ENCODE measurements around the gene FAM229B.

Gene FAM229B

GRCh38 chr6:112113918-112114317, 26.5 kb downstream of the FAM229B start:
- Histone ChIP-seq H3K27me3 (ENCODE audit: insufficient read depth, low read length) (no peaks in the 10 kb centered on the region), H3K4me3 (ENCODE audit: low read length) (no peak overlapping the region), H3K36me3 (ENCODE audit: insufficient read depth, low read length) (no peaks in the 10 kb centered on the region), H3K9me3 (ENCODE audit: insufficient read depth, low read depth, low read length) (no peaks in the 10 kb centered on the region), H3K27ac (ENCODE audit: low read depth, low read length) (no peak overlapping the region), H3K4me1 (ENCODE audit: insufficient read depth, low read length) (peaks cover 3% of the 10 kb centered on the region; the same call in 1 of the 2 replicates), H3K9ac (ENCODE audit: low read depth, low read length) (no peak overlapping the region)

GRCh38 chr6:112114577-112115223, 27.3 kb downstream of the FAM229B start:
- Histone ChIP-seq H3K27me3 (ENCODE audit: insufficient read depth, low read length) (no peaks in the 10 kb centered on the region), H3K9ac (ENCODE audit: low read depth, low read length) (no peak overlapping the region), H3K36me3 (ENCODE audit: insufficient read depth, low read length) (no peaks in the 10 kb centered on the region), H3K9me3 (ENCODE audit: insufficient read depth, low read depth, low read length) (no peaks in the 10 kb centered on the region), H3K4me1 (ENCODE audit: insufficient read depth, low read length) (no peaks in the 10 kb centered on the region), H3K27ac (ENCODE audit: low read depth, low read length) (no peak overlapping the region), H3K4me3 (ENCODE audit: low read length) (no peak overlapping the region)
- no CpG with 5 or more reads among the region's 3 CpGs for WGBS

GRCh38 chr6:112116221-112116620, 28.8 kb downstream of the FAM229B start:
- no peaks in the 10 kb centered on the region for H3K9me3 ChIP-seq (ENCODE audit: insufficient read depth, low read depth, low read length)
- no peak overlapping the region for H3K27ac ChIP-seq (ENCODE audit: low read depth, low read length)
- no peaks in the 10 kb centered on the region for H3K36me3 ChIP-seq (ENCODE audit: insufficient read depth, low read length)
- H3K4me1 ChIP-seq (ENCODE audit: insufficient read depth, low read length), result no peaks in the 10 kb centered on the region
- no peak overlapping the region for H3K4me3 ChIP-seq (ENCODE audit: low read length)
- H3K27me3 ChIP-seq (ENCODE audit: insufficient read depth, low read length), result no peaks in the 10 kb centered on the region
- WGBS, result no CpG with 5 or more reads among the region's 1 CpG
- no peak overlapping the region for H3K9ac ChIP-seq (ENCODE audit: low read depth, low read length)

GRCh38 chr6:112117554-112117953, 30.2 kb downstream of the FAM229B start:
- Histone ChIP-seq H3K27me3 (ENCODE audit: insufficient read depth, low read length) (no peaks in the 10 kb centered on the region), H3K4me1 (ENCODE audit: insufficient read depth, low read length) (no peaks in the 10 kb centered on the region), H3K36me3 (ENCODE audit: insufficient read depth, low read length) (no peaks in the 10 kb centered on the region), H3K9ac (ENCODE audit: low read depth, low read length) (no peak overlapping the region), H3K9me3 (ENCODE audit: insufficient read depth, low read depth, low read length) (no peaks in the 10 kb centered on the region), H3K27ac (ENCODE audit: low read depth, low read length) (no peak overlapping the region), H3K4me3 (ENCODE audit: low read length) (no peak overlapping the region)
- WGBS, result 97% methylated on average over 1 of the region's 1 CpG

- Histone ChIP-seq H3K4me1 (ENCODE audit: insufficient read depth, low read length) (0 out of 2 replicates have a peak, but pooled peaks cover under 1% of the 10 kb centered on the region), H3K9me3 (ENCODE audit: insufficient read depth, low read depth, low read length) (no peaks in the 10 kb centered on the region), H3K4me3 (ENCODE audit: low read length) (no peak overlapping the region), H3K27ac (ENCODE audit: low read depth, low read length) (no peak overlapping the region), H3K36me3 (ENCODE audit: insufficient read depth, low read length) (no peaks in the 10 kb centered on the region), H3K27me3 (ENCODE audit: insufficient read depth, low read length) (no peaks in the 10 kb centered on the region), H3K9ac (ENCODE audit: low read depth, low read length) (no peak overlapping the region)
Measured at GRCh38 chr6:112118034-112118433, 30.6 kb downstream of the FAM229B start.

- 88% methylated on average over 1 of the region's 2 CpGs for WGBS
- H3K9ac ChIP-seq (ENCODE audit: low read depth, low read length), result no peak overlapping the region
- no peak overlapping the region for H3K27ac ChIP-seq (ENCODE audit: low read depth, low read length)
- H3K4me1 ChIP-seq (ENCODE audit: insufficient read depth, low read length), result 0 out of 2 replicates have a peak, but pooled peaks cover 4% of the 10 kb centered on the region
- H3K36me3 ChIP-seq (ENCODE audit: insufficient read depth, low read length), result no peaks in the 10 kb centered on the region
- H3K9me3 ChIP-seq (ENCODE audit: insufficient read depth, low read depth, low read length), result no peaks in the 10 kb centered on the region
- no peaks in the 10 kb centered on the region for H3K27me3 ChIP-seq (ENCODE audit: insufficient read depth, low read length)
- H3K4me3 ChIP-seq (ENCODE audit: low read length), result no peak overlapping the region
Measured at GRCh38 chr6:112122756-112123155, 35.4 kb downstream of the FAM229B start.

- Histone ChIP-seq H3K27me3 (ENCODE audit: insufficient read depth, low read length) (no peaks in the 10 kb centered on the region), H3K4me3 (ENCODE audit: low read length) (no peak overlapping the region), H3K9me3 (ENCODE audit: insufficient read depth, low read depth, low read length) (no peaks in the 10 kb centered on the region), H3K36me3 (ENCODE audit: insufficient read depth, low read length) (no peaks in the 10 kb centered on the region), H3K27ac (ENCODE audit: low read depth, low read length) (no peak overlapping the region), H3K9ac (ENCODE audit: low read depth, low read length) (no peak overlapping the region), H3K4me1 (ENCODE audit: insufficient read depth, low read length) (0 out of 2 replicates have a peak, but pooled peaks cover 4% of the 10 kb centered on the region)
- WGBS, result 75% methylated on average over 1 of the region's 1 CpG
Measured at GRCh38 chr6:112123982-112124381, 36.6 kb downstream of the FAM229B start.

- no peaks in the 10 kb centered on the region for H3K36me3 ChIP-seq (ENCODE audit: insufficient read depth, low read length)
- H3K27me3 ChIP-seq (ENCODE audit: insufficient read depth, low read length), result no peaks in the 10 kb centered on the region
- H3K4me3 ChIP-seq (ENCODE audit: low read length), result no peak overlapping the region
- no peaks in the 10 kb centered on the region for H3K9me3 ChIP-seq (ENCODE audit: insufficient read depth, low read depth, low read length)
- no peak overlapping the region for H3K27ac ChIP-seq (ENCODE audit: low read depth, low read length)
- H3K9ac ChIP-seq (ENCODE audit: low read depth, low read length), result no peak overlapping the region
- 94% methylated on average over 5 of the region's 5 CpGs for WGBS
- H3K4me1 ChIP-seq (ENCODE audit: insufficient read depth, low read length), result 0 out of 2 replicates have a peak, but pooled peaks cover 2% of the 10 kb centered on the region
Measured at GRCh38 chr6:112128208-112128607, 40.8 kb downstream of the FAM229B start.

- 90% methylated on average over 3 of the region's 3 CpGs for WGBS
- Histone ChIP-seq H3K9me3 (ENCODE audit: insufficient read depth, low read depth, low read length) (no peaks in the 10 kb centered on the region), H3K36me3 (ENCODE audit: insufficient read depth, low read length) (no peaks in the 10 kb centered on the region), H3K4me3 (ENCODE audit: low read length) (no peak overlapping the region), H3K27me3 (ENCODE audit: insufficient read depth, low read length) (no peaks in the 10 kb centered on the region), H3K27ac (ENCODE audit: low read depth, low read length) (no peak overlapping the region), H3K4me1 (ENCODE audit: insufficient read depth, low read length) (no peaks in the 10 kb centered on the region), H3K9ac (ENCODE audit: low read depth, low read length) (no peak overlapping the region)
Measured at GRCh38 chr6:112130878-112131277, 43.5 kb downstream of the FAM229B start.

GRCh38 chr6:112139052-112139451, 51.7 kb downstream of the FAM229B start:
- Histone ChIP-seq H3K27me3 (ENCODE audit: insufficient read depth, low read length) (no peaks in the 10 kb centered on the region), H3K36me3 (ENCODE audit: insufficient read depth, low read length) (no peaks in the 10 kb centered on the region), H3K27ac (ENCODE audit: low read depth, low read length) (no peak overlapping the region), H3K9ac (ENCODE audit: low read depth, low read length) (no peak overlapping the region), H3K4me3 (ENCODE audit: low read length) (no peak overlapping the region), H3K9me3 (ENCODE audit: insufficient read depth, low read depth, low read length) (no peaks in the 10 kb centered on the region), H3K4me1 (ENCODE audit: insufficient read depth, low read length) (no peaks in the 10 kb centered on the region)
- 91% methylated on average over 8 of the region's 8 CpGs for WGBS

GRCh38 chr6:112141707-112142106, 54.3 kb downstream of the FAM229B start:
- H3K9ac ChIP-seq (ENCODE audit: low read depth, low read length), result no peak overlapping the region
- no peaks in the 10 kb centered on the region for H3K4me1 ChIP-seq (ENCODE audit: insufficient read depth, low read length)
- no peak overlapping the region for H3K27ac ChIP-seq (ENCODE audit: low read depth, low read length)
- H3K4me3 ChIP-seq (ENCODE audit: low read length), result no peak overlapping the region
- no peaks in the 10 kb centered on the region for H3K27me3 ChIP-seq (ENCODE audit: insufficient read depth, low read length)
- H3K9me3 ChIP-seq (ENCODE audit: insufficient read depth, low read depth, low read length), result no peaks in the 10 kb centered on the region
- no peaks in the 10 kb centered on the region for H3K36me3 ChIP-seq (ENCODE audit: insufficient read depth, low read length)
- 88% methylated on average over 2 of the region's 2 CpGs for WGBS

Data from HUES64 (cell line).